SU-DHL-6 (cell line): ENCODE results near the gene MRPL27.

Experiments
- CTCF ChIP-seq: fragments of 200-600 bp; sonication (generic); IDR thresholded peaks from one replicate; pipeline ENCODE4 v1.5.1; 2017; ENCODE audit warnings: antibody characterized with exemption, mild to moderate bottlenecking, low read length, moderate library complexity; ENCODE audit not compliant: insufficient read depth, poor library complexity, severe bottlenecking
- EZH2phosphoT487 ChIP-seq: fragments of 200-600 bp; sonication (generic), shearing (Covaris generic); conservative IDR thresholded peaks from 2 replicates; pipeline ENCODE4 v1.6.1; 2018; ENCODE audit warnings: mild to moderate bottlenecking, antibody characterized with exemption, low read length, moderate library complexity, mixed read lengths

- TF ChIP-seq CTCF = no peak
- TF ChIP-seq EZH2phosphoT487 = no peak
Measured at GRCh38 chr17:50346313-50347116, 26.5 kb downstream of the MRPL27 start.
